Amygdala (tissue), 56 donors: ENCODE data around the gene GGT7.
"Not testable (repeated sequence)": the region's sequence is repeated elsewhere in the genome, so short reads cannot be mapped to it uniquely, and the experiment has no call there.

ENCODE experiments used
- DNase-seq, 56 donors: peaks; one replicate each; lab custom pipeline; 2025; lab: John Stamatoyannopoulos, UW

The GGT7 gene

GRCh38 chr20:34859367-34859766 is 13.3 kb downstream of the GGT7 start:
- DNase-seq: no peak

DNA sequence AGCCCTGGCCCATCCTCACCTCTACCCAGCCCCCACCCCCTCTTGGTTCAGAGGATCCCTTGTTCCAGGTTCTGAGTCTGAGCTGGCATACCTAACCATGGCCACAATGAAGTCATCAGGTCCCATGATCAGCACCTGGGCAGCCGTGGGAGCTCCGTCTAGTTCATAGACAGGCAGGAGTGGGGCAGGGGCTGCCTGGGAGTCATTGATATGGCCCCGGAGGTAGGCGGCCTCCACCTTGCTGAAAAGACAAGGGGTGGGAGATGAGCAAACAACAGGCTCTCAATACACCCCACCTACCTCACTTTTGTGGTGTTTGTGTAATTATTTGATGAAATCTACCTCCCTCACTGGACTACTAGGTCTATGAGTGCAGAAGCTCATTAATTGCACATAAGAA is 20.4 kb downstream of the GGT7 start:
- no peak for DNase-seq

GRCh38 chr20:34850969-34851368 is 21.7 kb downstream of the GGT7 start:
- DNase-seq: no peak

GRCh38 chr20:34849778-34850177 is 22.9 kb downstream of the GGT7 start:
- DNase-seq: no peak

GRCh38 chr20:34848597-34848996 is 24.1 kb downstream of the GGT7 start:
- DNase-seq: no peak

DNA sequence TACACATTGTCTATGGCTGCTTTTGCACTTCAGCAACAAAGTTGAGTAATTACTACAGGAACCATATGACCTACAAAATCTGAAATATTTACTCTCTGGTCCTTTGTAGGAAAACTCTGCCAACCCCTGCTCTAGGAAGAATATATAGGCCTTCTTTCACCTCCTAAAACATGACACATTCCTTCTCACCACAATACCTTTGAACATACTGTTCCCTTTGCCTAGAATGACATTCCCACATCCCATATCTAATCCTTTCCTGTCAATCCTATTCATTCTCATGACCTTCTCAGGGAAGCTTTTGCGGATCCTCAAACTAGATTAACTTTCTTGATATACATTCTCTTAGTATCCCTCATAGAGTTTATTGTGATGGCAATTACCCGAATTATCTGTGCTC is 29.2 kb downstream of the GGT7 start:
- DNase-seq: no peak

GRCh38 chr20:34842143-34842542 is 30.5 kb downstream of the GGT7 start:
- no peak for DNase-seq

DNA sequence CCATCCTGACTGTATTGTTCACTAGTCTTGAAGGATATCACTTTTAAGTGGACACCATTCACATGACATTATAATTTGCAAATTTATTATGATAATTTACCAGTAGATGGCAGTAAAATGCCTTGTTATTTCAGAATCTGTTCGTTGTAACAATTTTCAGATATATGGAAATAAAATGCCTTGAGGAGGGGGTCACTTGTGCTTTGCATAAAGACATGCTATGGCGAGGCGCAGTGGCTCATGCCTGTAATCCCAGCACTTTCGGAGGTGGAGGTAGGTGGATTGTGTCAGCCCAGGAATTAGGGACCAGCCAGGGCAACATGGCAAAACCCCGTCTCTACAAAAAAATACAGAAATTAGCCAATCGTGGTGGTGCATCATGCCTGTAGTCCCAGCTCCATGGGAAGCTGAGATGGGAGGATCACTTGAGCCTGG is 38.2 kb downstream of the GGT7 start:
- peak in 1 of 56 donors; percentile 1 for DNase-seq

GRCh38 chr20:34831936-34832335 is 40.7 kb downstream of the GGT7 start:
- DNase-seq: no peak

DNA sequence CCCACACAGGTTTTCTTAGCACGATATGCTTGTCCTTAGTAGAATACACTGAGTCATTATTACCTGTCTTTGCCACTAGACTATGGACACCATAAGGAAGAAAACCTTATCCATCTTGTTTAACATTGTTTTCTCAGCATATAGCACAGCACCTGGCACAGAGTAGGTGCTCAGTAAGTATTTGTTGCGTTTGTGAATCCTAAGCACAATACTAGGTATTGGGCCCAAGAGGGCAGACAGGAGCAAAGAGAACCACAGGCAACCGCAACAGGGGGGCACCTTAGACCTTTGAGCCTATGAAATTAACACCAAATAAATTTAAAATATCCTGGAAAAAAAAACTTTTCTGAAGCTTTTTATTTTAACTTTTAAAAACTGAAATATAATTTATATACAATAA is 43.5 kb downstream of the GGT7 start:
- no peak for DNase-seq

DNA sequence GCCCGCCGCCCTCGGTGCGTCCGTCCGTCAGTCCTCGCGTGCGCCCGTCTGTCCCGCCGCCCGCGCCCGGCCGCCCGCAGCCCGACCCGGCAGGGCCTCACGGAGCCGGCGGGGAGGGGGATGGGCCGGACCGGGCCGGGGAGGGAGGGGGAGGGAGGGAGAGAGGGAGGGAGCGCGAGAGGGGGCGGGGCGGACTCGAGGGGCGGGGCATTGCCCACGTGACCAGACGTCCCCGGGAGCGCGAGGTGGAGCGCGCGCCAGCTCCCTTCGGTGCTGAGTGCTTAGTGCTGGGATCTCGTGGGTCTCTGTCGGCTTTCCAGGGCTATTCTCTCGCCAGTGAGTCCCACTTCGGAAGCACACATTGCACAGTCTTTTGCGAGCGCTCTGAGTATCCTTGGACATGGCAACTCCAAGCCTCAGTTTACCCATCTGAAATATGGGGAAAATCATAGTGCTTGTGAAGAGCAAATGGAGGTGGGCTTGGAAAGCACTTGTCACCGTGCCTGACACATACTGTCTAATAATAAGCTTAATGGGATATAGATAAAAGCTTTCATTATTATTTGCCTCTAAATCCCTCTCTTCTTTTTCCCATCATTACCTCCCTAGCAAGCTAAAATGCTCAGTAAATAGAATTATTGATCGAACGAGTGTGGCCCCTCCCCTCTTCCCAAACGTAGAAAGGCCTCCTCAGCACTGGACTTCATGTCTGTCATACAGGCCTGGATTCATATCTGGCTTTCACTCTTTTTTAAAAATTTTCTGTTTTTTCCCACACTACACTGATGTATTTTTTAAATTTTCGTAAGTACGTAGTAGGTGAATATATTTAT is 46.9 kb downstream of the GGT7 start, which contains the start of gene NCOA6:
Gene NCOA6 (minus strand): TSS at position 122 of the 833 bp plus-strand sequence. CDS start 43,296 bp downstream, outside the sequence.
- DNase-seq: peak in 55 of 56 donors; percentile 21 to 91 (median 78)

GRCh38 chr20:34824806-34825529 is 47.7 kb downstream of the GGT7 start:
- peak in 49 of 56 donors; percentile 5 to 80 (median 54) for DNase-seq

DNA sequence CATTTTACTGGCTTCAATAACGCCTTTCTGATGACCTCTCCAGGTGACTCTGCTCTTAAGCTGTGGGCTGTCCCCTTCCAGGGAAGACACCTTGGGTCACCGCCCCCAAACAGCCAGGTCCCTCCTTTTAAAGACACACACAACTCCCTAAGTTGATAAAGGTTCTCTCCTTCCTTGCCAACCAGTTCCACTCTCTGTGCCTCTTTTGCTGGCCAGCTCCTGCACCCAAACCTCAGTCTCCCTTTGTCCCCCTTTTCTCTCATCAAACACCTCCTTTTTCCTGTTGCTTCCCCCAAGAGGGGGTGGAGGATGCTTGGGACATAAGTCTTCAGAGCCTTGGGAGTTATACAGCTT is 48.2 kb downstream of the GGT7 start:
- DNase-seq: peak in 7 of 56 donors; percentile 4 to 45 (median 29)

DNA sequence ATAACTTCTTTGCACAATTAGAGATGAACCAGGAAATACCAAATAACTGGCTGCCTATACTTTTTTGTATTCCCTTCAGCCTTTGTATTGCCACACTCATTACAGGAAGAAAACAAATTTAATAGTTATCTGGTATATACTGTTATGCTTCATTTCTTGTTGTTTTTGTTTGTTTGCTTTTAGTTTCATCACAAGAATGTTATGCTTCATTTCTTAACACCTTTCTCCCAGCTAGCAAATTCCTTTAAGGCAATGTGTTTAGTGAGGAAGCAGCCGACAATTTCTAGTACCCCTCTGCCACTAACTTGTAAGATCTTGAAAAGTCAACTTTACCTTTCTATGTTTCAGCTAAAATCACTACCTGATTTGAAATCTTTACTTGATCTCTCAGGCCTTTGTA is 48.6 kb downstream of the GGT7 start:
- no peak for DNase-seq

- no peak for DNase-seq
Measured at GRCh38 chr20:34820805-34821578, 51.7 kb downstream of the GGT7 start.

GRCh38 chr20:34817801-34818200 is 54.9 kb downstream of the GGT7 start:
- no peak for DNase-seq

DNA sequence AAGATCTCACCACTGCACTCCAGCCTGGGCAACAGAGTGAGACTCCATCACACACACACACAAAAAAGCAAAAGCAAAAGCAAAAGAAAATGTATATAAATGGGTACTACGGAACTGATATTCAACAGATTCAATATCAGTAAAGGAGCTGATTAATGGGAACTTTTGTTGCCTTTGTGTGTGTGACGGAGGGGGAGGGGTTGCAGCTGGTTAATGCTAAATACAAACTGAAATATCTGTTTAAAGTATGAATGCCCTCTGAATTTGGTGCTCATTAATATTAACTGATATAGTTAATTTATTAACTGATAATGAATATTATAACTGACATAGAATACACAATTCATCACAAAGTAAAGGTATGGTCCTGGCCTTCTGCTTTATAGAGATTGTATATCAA is 55.6 kb downstream of the GGT7 start:
- peak in 2 of 56 donors; percentile 8 to 49 for DNase-seq

DNA sequence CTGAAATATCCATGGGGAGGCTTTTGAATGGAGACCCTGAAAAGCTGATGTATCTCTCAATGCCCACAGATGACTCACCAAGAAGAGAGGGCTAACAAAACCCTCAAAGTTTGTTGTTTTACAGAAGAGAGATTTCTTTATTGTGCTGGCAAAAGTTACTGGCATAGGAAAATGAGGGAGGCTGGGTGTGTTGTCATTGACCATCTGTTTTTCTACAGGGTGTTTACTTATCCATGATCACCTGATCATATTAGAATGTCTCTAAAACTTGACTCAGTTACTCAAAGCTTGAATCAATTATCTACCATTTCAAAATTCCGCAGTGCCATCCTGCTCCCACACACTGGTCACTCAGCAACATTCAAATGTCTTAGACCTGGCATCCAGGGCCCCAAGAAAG is 57.0 kb downstream of the GGT7 start:
- no peak for DNase-seq

- DNase-seq: no peak
Measured at GRCh38 chr20:34808583-34808982, 64.1 kb downstream of the GGT7 start.

- not testable (repeated sequence) for DNase-seq
Measured at GRCh38 chr20:34807944-34808465, 64.7 kb downstream of the GGT7 start.

GRCh38 chr20:34806255-34806654 is 66.4 kb downstream of the GGT7 start:
- DNase-seq: no peak
